A549 treated with CORT108297 at 1 μM for 4 hours (cell line): Measurements from ENCODE around the gene UBE2S. TPM values are rescaled to one million over a fixed set of nuclear protein-coding genes. Genes with fewer than 3 reads are reported as not detected.

Experiments used
- total RNA-seq: library from RNA; stranded (reverse); fragments of 200-300 nt; extraction: Qiagen RNA extraction; gene quantifications from 5 replicates; pipeline ENCODE4 v1.2.3, GENCODE V29; 2022

The UBE2S gene
- 320 to 492 TPM (median 460 TPM) in 5 replicates for total RNA-seq

DNA sequence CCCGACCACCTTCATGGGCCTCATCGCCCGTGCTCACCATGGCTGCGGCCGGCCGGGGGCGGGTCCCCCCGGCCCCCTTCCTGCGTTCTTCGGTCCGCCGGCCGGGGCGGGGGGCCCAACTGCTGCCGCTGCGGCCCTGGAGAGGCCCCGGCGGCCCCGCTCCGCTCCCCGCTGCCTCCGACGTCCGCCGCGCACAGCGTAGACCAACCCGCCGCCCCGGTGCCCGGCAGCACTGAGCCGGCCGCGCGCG is at the start of gene UBE2S:
TSS of gene UBE2S (minus strand) at position 239 of the 250 bp plus-strand sequence. CDS start at position 40, 199 bp downstream.

DNA sequence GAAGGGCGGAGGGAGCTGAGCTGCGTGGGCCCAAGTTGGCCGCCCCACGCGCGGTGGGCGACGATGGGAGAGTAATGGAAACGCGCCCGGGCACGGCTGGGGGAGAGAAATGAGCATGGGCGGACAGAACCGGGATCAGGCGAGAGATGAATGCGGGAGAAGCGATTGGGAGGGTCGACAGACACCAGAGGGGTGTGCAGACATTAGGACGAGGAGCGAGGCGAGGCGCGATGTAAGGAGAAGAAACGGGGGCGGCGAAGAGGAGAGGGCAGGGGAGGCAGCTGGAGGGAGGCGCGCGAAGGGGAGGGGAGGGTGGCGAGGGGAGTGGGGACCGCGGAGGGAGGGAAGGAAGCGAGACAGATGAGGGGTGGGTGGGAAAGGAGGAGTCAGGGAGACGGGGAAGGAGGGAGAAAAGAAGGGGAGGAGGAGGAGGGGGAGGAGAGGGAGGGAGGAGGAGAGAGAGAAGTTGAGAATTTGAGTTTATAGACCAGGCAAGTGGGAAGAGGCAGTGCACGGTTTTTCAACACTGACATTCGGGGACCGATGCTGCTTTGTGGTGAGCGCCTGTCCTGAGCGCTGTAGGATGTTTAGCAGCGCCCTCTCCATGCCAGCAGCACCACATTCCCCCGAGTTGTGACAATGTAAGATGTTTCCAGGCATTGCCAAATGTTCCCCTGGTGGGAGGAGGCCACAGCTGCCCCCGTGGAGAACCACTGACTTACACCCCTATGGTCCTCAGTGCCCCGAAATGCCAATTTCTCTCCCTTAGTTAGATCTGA is 35.6 kb upstream of the UBE2S start, which contains the start of gene SHISA7:
TSS of gene SHISA7 (minus strand) at position 256 of the 779 bp plus-strand sequence. CDS start 437 bp downstream, outside the sequence.

DNA sequence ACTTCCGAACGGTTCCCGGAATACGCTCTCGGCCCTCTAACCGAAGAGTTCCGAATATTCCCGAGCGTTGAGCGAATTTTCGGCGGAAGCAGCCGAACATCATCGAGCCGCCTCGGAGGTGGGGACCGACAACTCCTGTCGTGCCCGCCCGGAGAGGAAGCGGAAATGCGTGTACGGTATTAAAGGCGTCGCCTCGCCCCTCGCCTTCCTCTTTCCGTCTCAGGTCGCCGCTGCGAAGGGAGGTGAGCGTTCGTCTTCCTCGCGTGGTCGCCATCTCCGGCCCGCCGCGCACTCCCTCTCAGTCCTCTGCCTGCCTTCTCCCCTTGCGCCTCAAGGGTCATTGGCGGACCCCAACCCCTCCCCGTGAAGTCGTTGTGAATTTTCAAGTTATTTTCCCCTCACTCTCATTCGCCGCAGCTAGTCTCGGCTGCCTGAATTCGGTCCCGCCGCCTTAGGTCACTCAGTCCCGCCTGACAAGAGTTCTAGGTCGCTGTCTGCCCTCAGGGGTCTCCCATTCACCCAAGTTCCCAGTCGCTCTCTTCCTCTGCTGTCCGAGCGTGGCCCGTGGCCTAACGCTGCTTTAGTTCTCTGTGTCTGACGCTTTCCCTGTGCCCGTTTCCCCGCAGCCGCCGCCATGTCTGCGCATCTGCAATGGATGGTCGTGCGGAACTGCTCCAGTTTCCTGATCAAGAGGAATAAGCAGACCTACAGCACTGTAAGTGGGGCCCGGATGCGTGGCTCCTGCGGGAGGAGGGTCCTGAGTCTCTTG is 21.7 kb downstream of the UBE2S start, which contains the start of gene RPL28:
TSS of gene RPL28 (plus strand) at position 209 of the 769 bp plus-strand sequence. CDS start at position 635, 426 bp downstream.

DNA sequence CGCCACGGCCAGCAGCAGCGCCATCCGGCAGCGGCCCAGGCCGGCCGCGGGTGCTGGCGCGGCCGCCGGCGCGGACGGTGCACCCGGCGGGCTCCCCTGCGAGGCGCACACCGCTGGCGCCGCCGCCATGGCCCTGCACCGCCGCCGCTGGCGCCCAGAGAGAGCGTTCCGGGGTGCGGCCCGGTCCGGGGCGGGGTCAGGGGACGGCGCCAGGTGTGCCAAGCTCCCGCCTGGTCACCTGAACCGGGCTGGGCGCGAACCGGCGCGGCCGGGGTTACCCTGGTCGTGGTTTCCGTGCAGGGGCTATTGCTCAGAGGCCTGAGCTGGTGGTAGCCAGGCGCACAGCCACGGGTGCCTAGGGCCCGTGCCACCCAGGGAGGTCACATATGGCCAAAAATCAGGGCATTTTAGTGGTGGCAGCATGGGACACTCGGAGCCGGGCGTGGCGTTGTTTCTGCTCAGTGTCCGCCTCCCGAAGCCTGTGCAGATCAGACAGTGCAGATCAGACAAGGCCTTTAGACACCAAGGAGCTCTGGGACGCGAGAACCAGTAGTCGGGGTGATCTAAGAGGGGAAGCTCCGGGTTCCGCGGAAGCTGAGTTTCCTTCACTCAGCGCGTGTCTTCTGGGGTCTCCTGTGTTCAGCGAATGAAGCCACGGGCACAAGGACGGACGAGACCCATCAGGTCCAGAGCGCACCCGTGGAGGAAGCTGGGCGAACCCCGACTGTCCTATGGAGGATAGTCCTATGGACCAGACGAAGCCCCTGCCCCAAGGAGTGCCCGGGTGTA is 23.3 kb downstream of the UBE2S start, which contains the start of gene TMEM238:
TSS of gene TMEM238 (minus strand) at position 162 of the 789 bp plus-strand sequence. CDS start at position 129, 33 bp downstream.

DNA sequence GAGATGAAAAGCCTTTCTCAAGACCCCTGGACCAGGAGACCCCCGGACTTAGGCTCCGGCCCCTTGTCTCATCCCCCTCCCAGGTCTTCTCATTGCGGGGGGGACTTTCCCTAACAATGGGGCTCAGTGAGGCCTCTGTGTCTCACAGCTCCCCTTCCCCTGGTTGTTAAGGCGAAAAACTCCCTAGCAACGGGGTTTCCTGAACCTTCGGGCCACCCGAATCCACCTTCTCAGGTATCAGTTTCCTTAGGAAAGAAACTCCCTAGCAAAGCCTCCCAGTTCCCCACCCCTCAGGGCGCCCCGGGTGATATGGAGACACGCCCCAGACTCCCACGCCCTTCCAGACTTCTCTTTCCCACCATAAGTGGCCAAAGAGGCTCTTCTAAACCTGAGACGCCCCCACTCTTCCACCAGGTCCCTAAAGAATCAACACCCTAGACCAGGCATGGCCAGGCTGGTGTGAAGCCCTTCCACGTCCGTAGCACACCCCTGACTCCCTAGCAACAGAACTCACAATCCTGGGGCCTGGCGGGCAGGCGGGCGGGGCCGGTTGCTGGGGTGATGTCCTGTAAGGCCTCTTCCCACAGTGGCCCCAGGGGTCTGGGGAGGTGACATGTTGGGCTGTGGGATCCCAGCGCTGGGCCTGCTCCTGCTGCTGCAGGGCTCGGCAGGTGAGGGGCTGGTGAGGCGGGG is 31.2 kb downstream of the UBE2S start, which contains the start of gene TMEM190:
TSS of gene TMEM190 (plus strand) at position 586 of the 693 bp plus-strand sequence. CDS start at position 614, 28 bp downstream.

DNA sequence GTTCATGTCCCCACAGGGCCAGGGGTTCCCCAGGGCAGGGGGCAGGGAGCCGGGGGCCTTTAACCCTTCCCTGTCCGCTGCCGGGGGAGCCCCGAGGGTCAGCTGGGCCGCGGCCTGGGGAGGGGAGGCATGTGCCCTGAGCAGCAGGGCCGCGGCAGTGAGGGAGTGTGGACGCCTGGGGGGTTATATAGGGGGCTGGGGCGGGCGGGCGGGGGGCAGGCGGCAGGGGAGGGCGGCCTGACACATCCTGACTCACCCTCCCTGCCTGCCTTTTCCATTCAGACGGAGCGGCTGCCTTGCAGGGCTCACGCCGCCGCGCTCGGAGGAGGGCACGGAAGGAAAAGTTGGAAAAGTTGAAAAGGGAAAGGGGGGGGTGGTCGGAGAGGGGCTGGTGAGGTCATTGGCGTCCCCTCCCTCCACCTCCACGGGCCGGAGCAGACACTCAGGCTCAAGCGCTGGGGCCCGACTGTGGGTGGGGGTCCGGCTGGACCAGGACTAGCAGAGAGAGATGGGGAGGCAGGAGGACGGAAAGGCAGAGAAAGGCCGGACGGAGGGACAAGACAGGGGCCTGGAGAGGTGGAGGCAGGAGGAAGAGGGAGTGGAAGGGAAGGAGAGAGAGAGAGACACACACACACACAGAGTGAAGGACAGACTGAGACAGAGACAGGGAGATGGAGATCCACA is 37.1 kb downstream of the UBE2S start, which contains the start of gene IL11:
TSS of gene IL11 (minus strand) at position 159 of the 684 bp plus-strand sequence. CDS start at position 6, 153 bp downstream.

DNA sequence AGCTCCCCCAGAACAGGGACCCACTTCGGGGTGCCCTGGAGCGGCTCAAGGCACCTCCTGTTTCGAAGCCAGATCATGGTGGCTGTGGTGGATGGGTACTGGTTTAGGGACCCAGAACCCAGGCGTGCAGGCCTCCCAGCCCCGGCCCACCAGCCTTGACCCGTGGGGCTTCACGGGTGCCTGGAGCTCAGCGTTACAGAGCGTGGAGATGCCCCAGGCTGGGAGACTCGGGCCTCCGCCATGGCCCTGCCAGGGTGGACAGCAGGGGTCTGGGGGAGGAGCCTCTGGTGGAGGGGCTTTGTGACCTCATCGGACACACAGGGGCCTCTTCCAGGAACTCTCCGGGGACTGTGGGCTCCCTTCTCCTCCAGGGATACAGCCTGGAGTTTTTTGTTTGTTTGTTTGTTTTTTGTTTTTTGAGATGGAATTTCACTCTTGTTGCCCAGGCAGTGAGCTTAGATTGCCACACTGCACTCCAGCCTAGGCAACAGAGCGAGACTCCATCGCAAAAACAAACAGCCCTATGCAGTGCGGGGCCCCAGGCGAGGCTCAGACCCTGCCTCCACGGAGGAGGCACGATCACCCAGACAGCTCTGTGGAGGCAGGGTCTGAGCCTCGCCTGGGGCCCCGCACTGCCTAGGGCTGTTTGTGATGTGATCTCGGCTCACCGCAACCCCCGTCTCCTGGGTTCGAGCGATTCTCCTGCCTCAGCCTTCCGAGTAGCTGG is 44.4 kb downstream of the UBE2S start, which contains the start of gene GARIN5B:
TSS of gene GARIN5B (minus strand) at position 271 of the 727 bp plus-strand sequence. CDS start at position 77, 194 bp downstream.

DNA sequence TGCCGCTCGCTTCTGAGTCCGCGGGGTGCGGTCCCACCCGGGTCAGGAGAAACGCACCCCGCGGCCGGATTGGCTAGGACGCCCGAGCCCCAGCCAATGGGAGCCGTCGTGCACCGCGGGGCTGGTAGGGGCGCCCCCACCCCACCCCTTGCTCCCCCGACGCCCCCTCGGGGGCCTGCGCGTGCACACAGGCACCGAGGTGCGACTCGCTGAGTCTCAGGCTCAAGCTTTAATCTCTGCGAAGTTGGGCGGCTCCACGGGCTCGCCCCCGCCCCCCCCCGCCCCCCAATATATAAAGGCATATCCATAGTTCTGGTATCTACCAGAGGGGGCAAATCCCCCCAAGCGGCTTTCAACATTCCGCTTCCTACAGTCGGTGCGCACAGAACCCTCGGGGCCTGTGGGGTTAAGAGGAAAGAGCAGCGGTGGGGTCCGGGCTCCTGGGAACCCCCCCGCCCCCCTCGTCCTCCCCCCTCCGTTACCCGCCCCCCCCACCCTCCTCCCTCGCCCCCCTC is 52.8 kb downstream of the UBE2S start, which contains the start of gene COX6B2:
TSS of gene COX6B2 (minus strand) at position 22 of the 515 bp plus-strand sequence. CDS start 198 bp downstream, outside the sequence.

Other genes starting within 250 kb of the UBE2S start
- 4.5 to 6.9 TPM (median 6.2 TPM) in 5 replicates for gene DNAAF3, start 241.2 kb downstream of the UBE2S start, total RNA-seq
- 2.8 to 4.9 TPM (median 3.8 TPM) in 5 replicates for gene SYT5, start 227.5 kb downstream of the UBE2S start, total RNA-seq
- gene PTPRH, start 198.3 kb downstream of the UBE2S start, total RNA-seq, result 3.7 to 5.3 TPM (median 5.2 TPM) in 5 replicates
- 2.7 to 6.4 TPM (median 5.2 TPM) in 5 replicates for gene TMEM86B, start 179.0 kb downstream of the UBE2S start, total RNA-seq
- 87.7 to 128 TPM (median 124 TPM) in 5 replicates for gene PPP6R1, start 148.8 kb downstream of the UBE2S start, total RNA-seq
- 119 to 156 TPM (median 146 TPM) in 5 replicates for gene HSPBP1, start 127.7 kb downstream of the UBE2S start, total RNA-seq
- 3.3 to 5.4 TPM (median 4.0 TPM) in 5 replicates for gene BRSK1, start 123.8 kb downstream of the UBE2S start, total RNA-seq
- gene TMEM150B, start 82.4 kb downstream of the UBE2S start, total RNA-seq, result not detected in 5 replicates
- gene KMT5C, start 67.9 kb downstream of the UBE2S start, total RNA-seq, result 5.8 to 11.4 TPM (median 9.7 TPM) in 5 replicates
- gene COX6B2, start 53.1 kb downstream of the UBE2S start, total RNA-seq, result 0.58 to 1.4 TPM (median 1.2 TPM) in 5 replicates
- gene GARIN5B, start 44.5 kb downstream of the UBE2S start, total RNA-seq, result 0.06 to 0.29 TPM (median 0.12 TPM) in 5 replicates
- gene IL11, start 37.3 kb downstream of the UBE2S start, total RNA-seq, result 42.1 to 61.8 TPM (median 53.6 TPM) in 5 replicates
- gene TMEM190, start 31.0 kb downstream of the UBE2S start, total RNA-seq, result 1.2 to 2.6 TPM (median 2.0 TPM) in 5 replicates
- 1.6 to 11.1 TPM (median 8.6 TPM) in 5 replicates for gene TMEM238, start 23.5 kb downstream of the UBE2S start, total RNA-seq
- gene RPL28, start 21.9 kb downstream of the UBE2S start, total RNA-seq, result 2,587 to 2,941 TPM (median 2,775 TPM) in 5 replicates
- gene SHISA7, start 35.5 kb upstream of the UBE2S start, total RNA-seq, result 0.02 TPM in 1 of 5 replicates, not detected in the others
- 54.6 to 66.3 TPM (median 63.5 TPM) in 5 replicates for gene ISOC2, start 53.9 kb upstream of the UBE2S start, total RNA-seq
- not detected in 5 replicates for gene C19orf85, start 57.0 kb upstream of the UBE2S start, total RNA-seq
- gene ZNF628, start 68.8 kb upstream of the UBE2S start, total RNA-seq, result 5.7 to 8.8 TPM (median 7.8 TPM) in 5 replicates
- gene NAT14, start 77.4 kb upstream of the UBE2S start, total RNA-seq, result 34.2 to 64.7 TPM (median 61.2 TPM) in 5 replicates
- gene SSC5D, start 80.6 kb upstream of the UBE2S start, total RNA-seq, result 0.45 to 1.3 TPM (median 0.81 TPM) in 5 replicates
- gene SBK2, start 129.3 kb upstream of the UBE2S start, total RNA-seq, result 1.6 to 2.8 TPM (median 2.3 TPM) in 5 replicates
- gene SBK3, start 137.8 kb upstream of the UBE2S start, total RNA-seq, result 1.7 to 2.0 TPM (median 1.9 TPM) in 5 replicates
- gene ZNF579, start 173.1 kb upstream of the UBE2S start, total RNA-seq, result 15.7 to 31.2 TPM (median 28.5 TPM) in 5 replicates
- gene FIZ1, start 191.7 kb upstream of the UBE2S start, total RNA-seq, result 17.6 to 24.7 TPM (median 24.3 TPM) in 5 replicates
- 13.4 to 21.2 TPM (median 20.6 TPM) in 5 replicates for gene ZNF524, start 192.5 kb upstream of the UBE2S start, total RNA-seq
- gene ZNF865, start 197.9 kb upstream of the UBE2S start, total RNA-seq, result 7.3 to 13.8 TPM (median 12.5 TPM) in 5 replicates
- 5.6 to 6.2 TPM (median 5.8 TPM) in 5 replicates for gene ZNF784, start 216.8 kb upstream of the UBE2S start, total RNA-seq
- 29.4 to 56.4 TPM (median 50.5 TPM) in 5 replicates for gene ZNF580, start 233.2 kb upstream of the UBE2S start, total RNA-seq
- 36.6 to 52.1 TPM (median 49.2 TPM) in 5 replicates for gene ZNF581, start 235.9 kb upstream of the UBE2S start, total RNA-seq
- 14.1 to 20.4 TPM (median 19.1 TPM) in 5 replicates for gene CCDC106, start 240.4 kb upstream of the UBE2S start, total RNA-seq
- 264 to 319 TPM (median 303 TPM) in 5 replicates for gene U2AF2, start 247.2 kb upstream of the UBE2S start, total RNA-seq